ENCODE measurements around the gene TMEM178B. TPM values are rescaled to one million over a fixed set of nuclear protein-coding genes. Genes with fewer than 3 reads are reported as not detected.

Gene TMEM178B
- total and polyA plus RNA-seq, 2 donors (not counting 1 experiment from before 2014, with no cell fraction given) = 0.28 to 0.96 TPM

GRCh38 chr7:141074162-141074991, 513 bp downstream of the TMEM178B start:
- peak overlapping the region; percentile 63 for H3K9ac ChIP-seq (ENCODE audit: low read length)
- Mint-ChIP-seq H3K9me3 (ENCODE audit: insufficient read depth) (no peaks in the 10 kb centered on the region), H3K27ac (no peak overlapping the region), H3K4me1 (peaks cover 25% of the 10 kb centered on the region), H3K27me3 (peaks cover 30% of the 10 kb centered on the region), H3K4me3 (peak overlapping the region; percentile 81)
- peak overlapping the region; percentile 8 to 56 (median 42) for H3K4me3 ChIP-seq (ENCODE audit: control extremely low read depth in 1 of 5, extremely low read depth in 1 of 5, insufficient read depth in 1 of 5, low read depth in 2 of 5, low read length in 4 of 5)
- ATAC-seq (ENCODE audit: low read depth) (peak; percentile 31), DNase-seq (peak; percentile 19)
- ChIA-PET POLR2A (no interaction called here), CTCF (no interaction called here)
- intact Hi-C loops (cut with micrococcal nuclease) = no loop called here
- WGBS (ENCODE audit: insufficient coverage) = 3% methylated on average over 73 of the region's 75 CpGs
- H3K79me2 ChIP-seq (ENCODE audit: control insufficient read depth, insufficient read depth, low read length) = no peaks in the 10 kb centered on the region
- TF ChIP-seq CTCF (IDR thresholded peaks at IDR 0.05) (no peak), EZH2 (IDR thresholded peaks at IDR 0.05; ENCODE audit: borderline replicate concordance, insufficient read depth, low read depth, low read length, poor library complexity, severe bottlenecking) (no peak)
- no peaks in the 10 kb centered on the region for H4K20me1 ChIP-seq (ENCODE audit: control insufficient read depth, insufficient read depth, low read length, poor library complexity, severe bottlenecking)
- peak overlapping the region; percentile 79 for H3K4me2 ChIP-seq (replicated peaks; ENCODE audit: low read depth, low read length, poor library complexity, severe bottlenecking)
- peaks cover 32 to 35% of the 10 kb centered on the region in 2 donors for H3K4me1 ChIP-seq (ENCODE audit: control insufficient read depth in 2 of 2, insufficient read depth in 2 of 2, low read length in 2 of 2)
- H2AFZ ChIP-seq (ENCODE audit: insufficient read depth, low read depth, low read length, poor library complexity, severe bottlenecking) = peak overlapping the region; percentile 72
- H3K36me3 ChIP-seq (replicated peaks in 1 of 2; ENCODE audit: control extremely low read depth in 1 of 2, control insufficient read depth in 1 of 2, extremely low read depth in 1 of 2, insufficient read depth in 2 of 2, low read length in 1 of 2) = no peaks in the 10 kb centered on the region
- no peak overlapping the region for H3K27ac ChIP-seq (ENCODE audit: low read length in 2 of 2)
- H3K27me3 ChIP-seq (replicated peaks in 1 of 4; ENCODE audit: control extremely low read depth in 1 of 4, control insufficient read depth in 3 of 4, insufficient read depth in 4 of 4, low read length in 3 of 4) = peaks cover 0 to 50% (median 34%) of the 10 kb centered on the region in 4 experiments
- peaks cover 0 to 9% (median 0%) of the 10 kb centered on the region in 3 donors for H3K9me3 ChIP-seq (ENCODE audit: control extremely low read depth in 1 of 3, control insufficient read depth in 2 of 3, insufficient read depth in 1 of 3, low read length in 2 of 3)

DNA sequence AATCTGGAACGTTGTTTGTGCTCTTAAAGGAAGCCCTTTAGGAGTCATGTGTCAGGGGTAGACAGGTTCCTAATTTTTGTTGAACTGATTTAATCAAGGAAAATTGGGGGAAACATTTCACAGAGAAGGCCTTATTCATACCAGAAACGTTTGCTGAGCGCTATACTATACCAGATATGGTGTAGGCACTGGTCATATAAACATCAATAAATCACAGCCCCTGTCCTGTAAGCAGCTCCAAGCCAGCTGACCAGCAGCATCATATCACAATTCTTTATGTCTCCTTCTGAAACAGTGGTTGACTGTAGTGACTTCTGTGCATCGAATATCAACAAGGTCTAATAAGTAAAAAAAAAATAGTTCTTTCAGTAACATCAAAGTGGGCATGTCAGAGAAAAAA, 1.1 kb downstream of the TMEM178B start:
- Histone ChIP-seq H2AFZ (ENCODE audit: insufficient read depth, low read depth, low read length, poor library complexity, severe bottlenecking) (peak overlapping the region; percentile 72), H3K27me3 (replicated peaks in 1 of 4; ENCODE audit: control extremely low read depth in 1 of 4, control insufficient read depth in 3 of 4, insufficient read depth in 4 of 4, low read length in 3 of 4) (peaks cover 0 to 46% (median 32%) of the 10 kb centered on the region in 4 experiments), H3K79me2 (ENCODE audit: control insufficient read depth, insufficient read depth, low read length) (no peaks in the 10 kb centered on the region), H4K20me1 (ENCODE audit: control insufficient read depth, insufficient read depth, low read length, poor library complexity, severe bottlenecking) (no peaks in the 10 kb centered on the region), H3K4me3 (ENCODE audit: control extremely low read depth in 1 of 5, extremely low read depth in 1 of 5, insufficient read depth in 1 of 5, low read depth in 2 of 5, low read length in 4 of 5) (no peak overlapping the region), H3K4me2 (replicated peaks; ENCODE audit: low read depth, low read length, poor library complexity, severe bottlenecking) (no peak overlapping the region), H3K9ac (ENCODE audit: low read length) (no peak overlapping the region), H3K4me1 (ENCODE audit: control insufficient read depth in 2 of 2, insufficient read depth in 2 of 2, low read length in 2 of 2) (peaks cover 32 to 35% of the 10 kb centered on the region in 2 donors), H3K27ac (ENCODE audit: low read length in 2 of 2) (no peak overlapping the region), H3K36me3 (replicated peaks in 1 of 2; ENCODE audit: control extremely low read depth in 1 of 2, control insufficient read depth in 1 of 2, extremely low read depth in 1 of 2, insufficient read depth in 2 of 2, low read length in 1 of 2) (no peaks in the 10 kb centered on the region), H3K9me3 (ENCODE audit: control extremely low read depth in 1 of 3, control insufficient read depth in 2 of 3, insufficient read depth in 1 of 3, low read length in 2 of 3) (peaks cover 0 to 9% (median 0%) of the 10 kb centered on the region in 3 donors)
- WGBS (ENCODE audit: insufficient coverage) = 0% methylated on average over 1 of the region's 4 CpGs
- Mint-ChIP-seq H3K9me3 (ENCODE audit: insufficient read depth) (no peaks in the 10 kb centered on the region), H3K4me1 (peaks cover 25% of the 10 kb centered on the region), H3K27me3 (peaks cover 27% of the 10 kb centered on the region), H3K4me3 (peak overlapping the region; percentile 81), H3K27ac (no peak overlapping the region)
- intact Hi-C loops (cut with micrococcal nuclease) = no loop called here
- DNase-seq (no peak), ATAC-seq (ENCODE audit: low read depth) (no peak)
- ChIA-PET CTCF (no interaction called here), POLR2A (no interaction called here)
- TF ChIP-seq EZH2 (IDR thresholded peaks at IDR 0.05; ENCODE audit: borderline replicate concordance, insufficient read depth, low read depth, low read length, poor library complexity, severe bottlenecking) = no peak
- TF ChIP-seq CTCF (IDR thresholded peaks at IDR 0.05) = no peak

Data from B cell (primary cell).